ENCODE data around the gene PHOSPHO2. TPM values are rescaled to one million over a fixed set of nuclear protein-coding genes. Genes with fewer than 3 reads are reported as not detected.

Gene PHOSPHO2
- total RNA-seq, 1 experiment from 2014 or later, result 3.3 TPM

GRCh38 chr2:169709981-169710380, 15.7 kb downstream of the PHOSPHO2 start:
- no peak for DNase-seq (ENCODE audit: low read depth, low spot score)
- in situ Hi-C loops (cut with HindIII; ENCODE audit: low pct_unique_long_range_greater_than_20kb, low sequenced_read_pairs), result no loop called here

- no peak for DNase-seq (ENCODE audit: low read depth, low spot score)
- in situ Hi-C loops (cut with HindIII; ENCODE audit: low pct_unique_long_range_greater_than_20kb, low sequenced_read_pairs), result no loop called here
These were observed 17.7 kb downstream of the PHOSPHO2 start for GRCh38 chr2:169711751-169712509.

- in situ Hi-C loops (cut with HindIII; ENCODE audit: low pct_unique_long_range_greater_than_20kb, low sequenced_read_pairs), result no loop called here
- DNase-seq (ENCODE audit: low read depth, low spot score), result no peak
These were observed 18.5 kb downstream of the PHOSPHO2 start for GRCh38 chr2:169712791-169713227.

GRCh38 chr2:169713331-169713730, 19.1 kb downstream of the PHOSPHO2 start:
- in situ Hi-C loops (cut with HindIII; ENCODE audit: low pct_unique_long_range_greater_than_20kb, low sequenced_read_pairs), result no loop called here

GRCh38 chr2:169714699-169715098, 20.4 kb downstream of the PHOSPHO2 start:
- DNase-seq (ENCODE audit: low read depth, low spot score), result no peak
- in situ Hi-C loops (cut with HindIII; ENCODE audit: low pct_unique_long_range_greater_than_20kb, low sequenced_read_pairs), result no loop called here

More at GRCh38 chr2:169713331-169713730, 19.1 kb downstream of the PHOSPHO2 start:
- DNase-seq (ENCODE audit: low read depth, low spot score), result no peak

- no peak for DNase-seq (ENCODE audit: low read depth, low spot score)
- in situ Hi-C loops (cut with HindIII; ENCODE audit: low pct_unique_long_range_greater_than_20kb, low sequenced_read_pairs), result no loop called here
These were observed 21.3 kb downstream of the PHOSPHO2 start for GRCh38 chr2:169715379-169716237.

GRCh38 chr2:169716238-169716886, 22.1 kb downstream of the PHOSPHO2 start:
- in situ Hi-C loops (cut with HindIII; ENCODE audit: low pct_unique_long_range_greater_than_20kb, low sequenced_read_pairs), result no loop called here
- DNase-seq (ENCODE audit: low read depth, low spot score), result no peak

- in situ Hi-C loops (cut with HindIII; ENCODE audit: low pct_unique_long_range_greater_than_20kb, low sequenced_read_pairs), result no loop called here
- no peak for DNase-seq (ENCODE audit: low read depth, low spot score)
These were observed 22.8 kb downstream of the PHOSPHO2 start for GRCh38 chr2:169716938-169717690.

- no peak for DNase-seq (ENCODE audit: low read depth, low spot score)
- in situ Hi-C loops (cut with HindIII; ENCODE audit: low pct_unique_long_range_greater_than_20kb, low sequenced_read_pairs), result no loop called here
These were observed 23.4 kb downstream of the PHOSPHO2 start for GRCh38 chr2:169717691-169718063.

GRCh38 chr2:169718930-169719504, 24.7 kb downstream of the PHOSPHO2 start:
- no peak for DNase-seq (ENCODE audit: low read depth, low spot score)
- in situ Hi-C loops (cut with HindIII; ENCODE audit: low pct_unique_long_range_greater_than_20kb, low sequenced_read_pairs), result no loop called here

GRCh38 chr2:169721016-169721415, 26.7 kb downstream of the PHOSPHO2 start:
- DNase-seq (ENCODE audit: low read depth, low spot score), result no peak
- in situ Hi-C loops (cut with HindIII; ENCODE audit: low pct_unique_long_range_greater_than_20kb, low sequenced_read_pairs), result no loop called here

GRCh38 chr2:169727065-169727464, 32.8 kb downstream of the PHOSPHO2 start:
- no peak for DNase-seq (ENCODE audit: low read depth, low spot score)
- in situ Hi-C loops (cut with HindIII; ENCODE audit: low pct_unique_long_range_greater_than_20kb, low sequenced_read_pairs), result no loop called here

GRCh38 chr2:169729274-169729605, 35.0 kb downstream of the PHOSPHO2 start:
- DNase-seq (ENCODE audit: low read depth, low spot score), result no peak
- in situ Hi-C loops (cut with HindIII; ENCODE audit: low pct_unique_long_range_greater_than_20kb, low sequenced_read_pairs), result no loop called here

GRCh38 chr2:169732075-169732474, 37.8 kb downstream of the PHOSPHO2 start:
- no peak for DNase-seq (ENCODE audit: low read depth, low spot score)
- in situ Hi-C loops (cut with HindIII; ENCODE audit: low pct_unique_long_range_greater_than_20kb, low sequenced_read_pairs), result no loop called here

- in situ Hi-C loops (cut with HindIII; ENCODE audit: low pct_unique_long_range_greater_than_20kb, low sequenced_read_pairs), result no loop called here
- DNase-seq (ENCODE audit: low read depth, low spot score), result no peak
These were observed 38.5 kb downstream of the PHOSPHO2 start for GRCh38 chr2:169732583-169733358.

GRCh38 chr2:169734169-169734847, 40.0 kb downstream of the PHOSPHO2 start:
- in situ Hi-C loops (cut with HindIII; ENCODE audit: low pct_unique_long_range_greater_than_20kb, low sequenced_read_pairs), result no loop called here
- no peak for DNase-seq (ENCODE audit: low read depth, low spot score)

Measured in SK-MEL-5 (cell line).